ENCODE measurements around the gene TNKS1BP1.

TNKS1BP1 gene

DNA sequence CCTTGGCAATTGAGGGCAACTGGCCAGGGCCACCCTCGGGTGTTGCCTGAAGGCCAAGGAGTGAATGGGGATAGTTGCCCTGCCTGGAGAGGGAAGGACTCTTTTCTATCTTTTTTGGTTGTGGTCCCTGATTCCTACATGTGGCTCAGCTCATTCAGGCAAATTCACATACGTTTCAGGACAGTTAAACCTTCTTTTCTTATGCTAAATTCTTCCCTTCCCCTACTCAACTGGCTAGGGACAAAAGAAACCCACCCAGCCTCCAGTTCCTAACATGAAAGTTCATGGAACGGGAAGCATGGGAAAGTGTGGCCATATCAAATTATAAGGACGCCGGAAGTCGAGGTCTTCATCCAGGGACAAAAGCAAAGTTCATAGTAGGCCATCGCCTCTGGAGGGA is 61.4 kb downstream of the TNKS1BP1 start:
- H3K27ac ChIP-seq (ENCODE audit: low read depth, low read length, poor library complexity, severe bottlenecking): no peak overlapping the region

DNA sequence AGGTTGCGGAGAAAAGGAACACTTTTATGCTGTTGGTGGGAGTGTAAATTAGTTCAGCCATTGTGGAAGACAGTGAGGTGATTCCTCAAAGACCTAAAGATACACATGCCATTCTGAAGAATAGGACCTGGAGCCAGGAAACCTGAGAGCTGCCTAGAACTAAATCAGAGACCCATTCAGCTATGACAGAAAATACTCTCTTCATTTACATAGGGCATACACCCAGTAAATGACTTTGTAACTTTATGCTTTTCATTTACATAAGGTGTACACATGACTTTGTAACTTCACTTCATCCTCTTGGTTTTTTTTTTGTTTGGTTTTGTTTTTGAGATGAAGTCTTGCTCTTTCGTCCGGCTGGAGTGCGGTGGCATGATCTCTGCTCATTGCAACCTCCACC is 62.6 kb downstream of the TNKS1BP1 start:
- no peaks in the 10 kb centered on the region for H3K9me2 ChIP-seq (ENCODE audit: low read depth, low read length)
- H2AFZ ChIP-seq (ENCODE audit: low read length): no peak overlapping the region
- no peaks in the 10 kb centered on the region for H4K20me1 ChIP-seq (ENCODE audit: insufficient read depth, low read length)
- H3K27ac ChIP-seq (ENCODE audit: low read depth, low read length, poor library complexity, severe bottlenecking): no peak overlapping the region
- H3K4me2 ChIP-seq (ENCODE audit: low read length): no peak overlapping the region
- H3K27me3 ChIP-seq (ENCODE audit: insufficient read depth, low read length): no peaks in the 10 kb centered on the region
- H3K79me2 ChIP-seq (ENCODE audit: insufficient read depth, low read length): no peaks in the 10 kb centered on the region
- no peak overlapping the region for H3K4me3 ChIP-seq (ENCODE audit: low read depth, low read length, poor library complexity, severe bottlenecking)
- no peak for TF ChIP-seq EZH2 (IDR thresholded peaks at IDR 0.05; ENCODE audit: borderline replicate concordance, low read length)
- TF ChIP-seq, protein P1, sequence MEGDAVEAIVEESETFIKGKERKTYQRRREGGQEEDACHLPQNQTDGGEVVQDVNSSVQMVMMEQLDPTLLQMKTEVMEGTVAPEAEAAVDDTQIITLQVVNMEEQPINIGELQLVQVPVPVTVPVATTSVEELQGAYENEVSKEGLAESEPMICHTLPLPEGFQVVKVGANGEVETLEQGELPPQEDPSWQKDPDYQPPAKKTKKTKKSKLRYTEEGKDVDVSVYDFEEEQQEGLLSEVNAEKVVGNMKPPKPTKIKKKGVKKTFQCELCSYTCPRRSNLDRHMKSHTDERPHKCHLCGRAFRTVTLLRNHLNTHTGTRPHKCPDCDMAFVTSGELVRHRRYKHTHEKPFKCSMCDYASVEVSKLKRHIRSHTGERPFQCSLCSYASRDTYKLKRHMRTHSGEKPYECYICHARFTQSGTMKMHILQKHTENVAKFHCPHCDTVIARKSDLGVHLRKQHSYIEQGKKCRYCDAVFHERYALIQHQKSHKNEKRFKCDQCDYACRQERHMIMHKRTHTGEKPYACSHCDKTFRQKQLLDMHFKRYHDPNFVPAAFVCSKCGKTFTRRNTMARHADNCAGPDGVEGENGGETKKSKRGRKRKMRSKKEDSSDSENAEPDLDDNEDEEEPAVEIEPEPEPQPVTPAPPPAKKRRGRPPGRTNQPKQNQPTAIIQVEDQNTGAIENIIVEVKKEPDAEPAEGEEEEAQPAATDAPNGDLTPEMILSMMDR (IDR thresholded peaks at IDR 0.05; ENCODE audit: low read length): no peak
- no peaks in the 10 kb centered on the region for H3K9me3 ChIP-seq (ENCODE audit: low read length)
- no peak overlapping the region for H3K9ac ChIP-seq (ENCODE audit: low read length)
- no peaks in the 10 kb centered on the region for H3K4me1 ChIP-seq (ENCODE audit: insufficient read depth, low read length, severe bottlenecking)
- no peaks in the 10 kb centered on the region for H3K36me3 ChIP-seq (ENCODE audit: insufficient read depth, low read length)
- H3F3A ChIP-seq (ENCODE audit: insufficient read depth, low read length): no peaks in the 10 kb centered on the region

More for the DNA sequence above, 61.4 kb downstream of the TNKS1BP1 start:
- Histone ChIP-seq H3K9me2 (ENCODE audit: low read depth, low read length) (no peaks in the 10 kb centered on the region), H3K9ac (ENCODE audit: low read length) (no peak overlapping the region), H3K4me3 (ENCODE audit: low read depth, low read length, poor library complexity, severe bottlenecking) (no peak overlapping the region), H3K36me3 (ENCODE audit: insufficient read depth, low read length) (no peaks in the 10 kb centered on the region), H4K20me1 (ENCODE audit: insufficient read depth, low read length) (no peaks in the 10 kb centered on the region), H3K27me3 (ENCODE audit: insufficient read depth, low read length) (no peaks in the 10 kb centered on the region), H3K9me3 (ENCODE audit: low read length) (no peaks in the 10 kb centered on the region), H3K4me2 (ENCODE audit: low read length) (no peak overlapping the region), H3K79me2 (ENCODE audit: insufficient read depth, low read length) (no peaks in the 10 kb centered on the region), H2AFZ (ENCODE audit: low read length) (no peak overlapping the region), H3K4me1 (ENCODE audit: insufficient read depth, low read length, severe bottlenecking) (no peaks in the 10 kb centered on the region), H3F3A (ENCODE audit: insufficient read depth, low read length) (no peaks in the 10 kb centered on the region)
- TF ChIP-seq EZH2 (IDR thresholded peaks at IDR 0.05; ENCODE audit: borderline replicate concordance, low read length): no peak
- TF ChIP-seq, protein P1 (IDR thresholded peaks at IDR 0.05; ENCODE audit: low read length): no peak

DNA sequence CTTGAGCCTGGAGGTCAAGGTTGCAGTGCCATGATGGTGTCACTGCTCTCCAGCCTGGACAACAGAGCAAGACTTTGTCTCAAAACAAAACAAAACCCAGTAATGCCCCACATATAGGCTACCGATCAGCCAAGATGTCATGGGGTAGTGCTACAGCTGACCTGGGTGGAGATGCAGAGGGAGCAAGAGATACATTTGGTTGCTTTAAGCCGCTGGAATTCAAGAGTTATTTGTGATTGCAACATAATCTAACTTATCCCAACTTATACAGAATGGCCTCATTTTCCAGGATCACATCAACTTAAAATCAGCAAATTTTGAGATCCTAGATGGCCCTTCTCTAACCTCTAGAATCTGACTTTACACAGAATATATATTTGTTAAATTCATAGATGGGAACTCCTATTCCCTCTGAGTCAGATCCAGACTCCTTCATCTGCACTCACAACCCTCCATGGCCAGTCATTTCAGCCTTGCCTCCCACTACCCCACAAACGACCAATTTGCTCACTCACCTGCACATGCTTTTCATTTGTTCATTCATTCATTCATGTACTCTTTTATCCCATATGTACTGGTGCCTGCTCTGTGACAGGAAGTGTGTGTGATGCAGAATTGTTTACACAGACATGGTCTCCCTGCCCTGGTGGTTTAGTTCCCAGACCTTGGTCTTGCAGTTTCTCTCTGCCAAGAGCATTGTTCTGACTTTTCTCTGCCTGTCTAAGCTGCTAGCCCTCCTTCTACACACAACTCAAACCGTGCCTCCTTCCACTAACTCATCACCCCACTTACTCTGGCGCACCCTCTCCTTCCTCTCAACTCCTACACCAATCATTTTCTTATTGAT is 63.6 kb downstream of the TNKS1BP1 start:
- Histone ChIP-seq H3K36me3 (ENCODE audit: insufficient read depth, low read length) (no peaks in the 10 kb centered on the region), H3F3A (ENCODE audit: insufficient read depth, low read length) (no peaks in the 10 kb centered on the region)

More for the DNA sequence above, 63.6 kb downstream of the TNKS1BP1 start:
- Histone ChIP-seq H4K20me1 (ENCODE audit: insufficient read depth, low read length) (no peaks in the 10 kb centered on the region), H3K27ac (ENCODE audit: low read depth, low read length, poor library complexity, severe bottlenecking) (no peak overlapping the region), H2AFZ (ENCODE audit: low read length) (no peak overlapping the region), H3K79me2 (ENCODE audit: insufficient read depth, low read length) (no peaks in the 10 kb centered on the region), H3K9ac (ENCODE audit: low read length) (no peak overlapping the region), H3K9me2 (ENCODE audit: low read depth, low read length) (no peaks in the 10 kb centered on the region), H3K27me3 (ENCODE audit: insufficient read depth, low read length) (no peaks in the 10 kb centered on the region), H3K9me3 (ENCODE audit: low read length) (no peaks in the 10 kb centered on the region), H3K4me3 (ENCODE audit: low read depth, low read length, poor library complexity, severe bottlenecking) (no peak overlapping the region), H3K4me2 (ENCODE audit: low read length) (no peak overlapping the region), H3K4me1 (ENCODE audit: insufficient read depth, low read length, severe bottlenecking) (no peaks in the 10 kb centered on the region)
- TF ChIP-seq, protein P1 (IDR thresholded peaks at IDR 0.05; ENCODE audit: low read length): no peak
- TF ChIP-seq EZH2 (IDR thresholded peaks at IDR 0.05; ENCODE audit: borderline replicate concordance, low read length): no peak

All from OCI-LY1 (cell line).